GM19239 (cell line): ENCODE measurements around the gene LDB2.
"Not testable (repeated sequence)": the region's sequence is repeated elsewhere in the genome, so short reads cannot be mapped to it uniquely, and the experiment has no call there.

Source experiments
- DNase-seq: peaks from one replicate; pipeline ENCODE4 v3.0.0; 2011; ENCODE audit warnings: low spot score; ENCODE audit not compliant: insufficient read length
- FAIRE-seq: peaks from 2 replicates; lab custom pipeline; 2011; peaks lifted over from hg19 to GRCh38; lab: Jason Lieb, UNC

Gene LDB2

DNA sequence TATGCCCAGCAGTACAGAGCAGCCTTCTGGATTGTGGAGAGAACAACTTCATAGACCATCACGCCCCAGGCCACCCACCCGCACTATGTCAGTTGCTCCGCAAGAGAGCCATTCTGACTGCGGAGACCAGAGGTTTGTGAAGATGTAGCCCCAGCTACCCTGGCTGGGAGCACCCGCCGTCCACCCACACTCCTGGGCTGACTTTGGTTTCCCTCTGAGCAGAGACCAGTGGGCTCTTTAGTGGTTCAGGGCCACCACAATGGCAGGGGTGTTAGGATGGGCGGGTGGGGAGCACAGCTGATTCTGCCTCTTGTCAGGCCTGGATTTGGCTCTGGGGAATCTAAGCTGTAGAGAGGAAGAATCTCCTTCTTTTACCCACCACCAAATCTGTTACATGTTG, 313.4 kb downstream of the LDB2 start:
- DNase-seq, result no peak
- FAIRE-seq, result no peak

DNA sequence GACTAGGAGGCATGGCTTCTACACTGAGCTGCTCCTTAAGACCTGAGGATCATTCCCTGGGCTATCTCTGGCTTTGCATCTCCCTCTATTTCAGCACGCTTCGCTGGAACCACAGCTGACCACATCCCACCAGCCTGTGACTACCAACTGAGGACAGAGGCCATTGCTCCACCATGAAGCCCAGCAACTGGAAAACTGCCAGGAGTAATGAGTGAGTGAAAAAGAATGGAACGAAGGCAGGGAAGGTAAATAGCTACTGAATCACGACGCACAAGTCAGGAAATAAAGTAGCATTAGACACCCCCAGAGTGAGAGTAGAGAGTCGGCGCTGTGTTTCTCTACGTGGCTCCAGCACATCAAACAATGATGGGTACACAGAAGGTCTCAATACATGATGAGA, 314.7 kb downstream of the LDB2 start:
- no peak for DNase-seq
- FAIRE-seq, result no peak

DNA sequence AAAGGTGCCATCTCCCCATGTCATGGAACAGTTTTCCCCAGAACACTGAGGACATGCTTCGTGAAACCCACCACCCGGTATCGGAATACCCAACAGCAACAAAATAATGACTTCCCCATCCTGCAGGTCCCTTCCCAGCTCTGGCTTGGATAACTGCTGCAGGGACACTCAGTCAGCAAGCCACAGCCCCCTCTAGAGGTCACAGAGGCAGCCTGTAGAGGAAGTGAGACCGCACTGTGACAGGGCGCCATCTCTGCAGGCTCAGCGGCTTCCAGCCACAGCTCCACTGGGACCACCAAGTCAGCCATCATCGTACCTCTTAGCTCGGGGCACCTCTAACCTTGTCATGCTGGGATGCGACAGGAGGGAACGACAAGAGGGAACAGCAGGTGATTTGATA, 315.9 kb downstream of the LDB2 start:
- no peak for FAIRE-seq
- no peak for DNase-seq

DNA sequence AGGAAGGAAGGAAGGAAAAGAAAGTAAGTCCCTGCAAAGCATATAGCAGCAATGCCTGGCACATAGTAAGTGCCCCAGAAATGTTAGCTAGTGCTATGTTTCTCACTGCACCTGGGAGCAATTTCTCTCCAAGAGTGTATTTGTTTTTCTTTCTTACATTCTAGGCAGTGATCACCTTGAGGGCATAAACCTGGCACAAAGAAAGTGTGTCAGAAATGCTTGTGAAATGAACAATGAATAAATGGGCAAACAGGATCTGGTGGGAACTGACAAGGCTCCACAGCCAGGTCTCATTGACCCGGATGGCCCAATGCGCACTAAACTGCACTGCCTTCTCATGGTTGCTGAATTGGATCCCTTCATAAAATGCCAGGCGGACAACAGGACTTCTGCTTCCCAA, 316.4 kb downstream of the LDB2 start:
- DNase-seq, result no peak

DNA sequence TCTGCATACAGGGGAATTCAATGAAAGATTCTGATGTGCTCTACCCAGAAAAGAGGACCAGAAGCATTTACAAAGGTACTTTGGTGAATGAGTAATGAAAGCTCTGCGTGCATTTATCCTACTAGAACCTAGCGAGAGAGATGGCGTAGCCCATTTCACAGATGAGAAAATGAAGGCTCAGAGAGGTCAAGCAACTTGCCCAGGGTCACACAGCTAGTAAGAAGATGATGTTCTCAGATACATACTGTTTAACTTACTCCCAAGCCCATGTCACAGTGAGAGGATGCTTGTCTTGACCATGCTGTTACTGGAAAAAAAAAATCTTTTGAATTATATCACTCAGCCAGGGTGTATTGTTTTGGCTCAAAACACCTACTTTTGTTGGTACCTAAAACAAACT, 317.3 kb downstream of the LDB2 start:
- DNase-seq, result no peak
- no peak for FAIRE-seq

More for the DNA sequence above, 316.4 kb downstream of the LDB2 start:
- FAIRE-seq, result no peak

DNA sequence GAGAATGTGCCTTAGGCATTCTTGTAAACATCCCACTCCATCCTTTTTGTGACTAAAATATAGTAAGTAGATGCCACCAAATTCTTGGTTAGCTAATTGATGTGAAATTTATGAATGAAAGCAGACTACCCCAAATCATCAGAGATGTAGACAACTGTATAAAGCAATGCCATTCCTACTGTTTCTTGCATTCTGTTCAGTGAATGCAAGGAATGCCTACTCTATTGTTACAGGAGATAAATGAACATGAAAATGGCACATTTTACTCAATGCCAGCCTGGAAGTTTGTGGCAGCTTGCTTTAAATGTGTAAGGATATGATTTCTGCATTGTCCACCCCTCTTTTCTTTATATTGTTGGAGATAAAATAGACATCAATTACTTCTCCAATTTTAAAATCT, 317.9 kb downstream of the LDB2 start:
- FAIRE-seq (no peak), DNase-seq (no peak)

DNA sequence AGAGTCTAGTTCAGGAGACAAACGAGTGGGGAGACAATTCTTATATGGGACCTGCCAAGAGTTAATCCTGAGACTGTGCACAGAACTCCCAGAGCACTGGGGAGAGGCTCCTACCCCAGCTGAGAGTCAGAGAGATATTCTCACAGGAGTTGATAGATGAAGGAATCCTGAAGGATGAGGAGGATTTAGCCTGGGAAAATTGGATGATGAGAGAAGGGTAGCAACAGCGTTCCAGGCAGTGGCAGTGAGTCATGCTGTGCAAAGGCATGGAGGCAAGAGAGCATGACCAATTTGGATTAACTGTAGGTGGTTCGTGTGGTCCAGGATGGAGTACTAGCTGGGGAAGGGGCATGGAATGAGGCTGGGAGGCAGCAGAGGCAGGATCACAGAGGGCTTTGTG, 318.6 kb downstream of the LDB2 start:
- no peak for FAIRE-seq
- no peak for DNase-seq

DNA sequence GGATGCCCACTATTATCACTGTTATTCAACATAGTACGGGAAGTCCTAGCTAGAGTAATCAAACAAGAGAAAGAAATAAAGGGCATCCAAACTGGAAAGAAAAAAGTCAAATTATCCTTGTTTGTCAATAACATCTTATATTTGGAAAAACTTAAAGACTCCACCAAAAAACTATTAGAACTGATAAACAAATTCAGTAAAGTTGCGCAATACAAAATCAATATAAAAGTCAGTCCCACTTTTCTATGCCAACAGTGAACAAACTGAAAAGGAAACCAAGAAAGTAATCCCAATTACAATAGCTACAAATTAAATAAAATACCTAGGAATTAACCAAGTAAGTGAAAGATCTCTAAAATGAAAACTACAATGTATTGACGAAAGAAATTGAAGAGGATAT, 321.3 kb downstream of the LDB2 start:
- no peak for DNase-seq
- FAIRE-seq, result no peak

DNA sequence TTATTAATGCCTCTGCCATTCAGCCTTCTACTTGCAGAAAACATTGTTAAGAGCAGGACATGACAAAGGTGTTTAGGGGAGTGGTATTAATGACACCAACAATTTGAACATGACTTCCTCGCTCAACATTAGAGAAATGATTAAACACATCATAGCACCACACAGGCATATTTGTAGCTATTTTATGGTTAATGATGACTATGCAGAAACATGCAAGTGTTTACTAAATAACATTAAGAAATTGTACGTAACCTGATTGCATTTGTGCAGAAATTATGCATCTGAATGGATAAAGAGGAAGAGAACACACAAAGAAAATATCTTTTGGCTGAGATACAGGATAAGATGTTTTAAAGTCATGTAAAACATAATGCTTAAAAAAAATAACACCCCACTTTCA, 323.5 kb downstream of the LDB2 start:
- DNase-seq (no peak), FAIRE-seq (no peak)

DNA sequence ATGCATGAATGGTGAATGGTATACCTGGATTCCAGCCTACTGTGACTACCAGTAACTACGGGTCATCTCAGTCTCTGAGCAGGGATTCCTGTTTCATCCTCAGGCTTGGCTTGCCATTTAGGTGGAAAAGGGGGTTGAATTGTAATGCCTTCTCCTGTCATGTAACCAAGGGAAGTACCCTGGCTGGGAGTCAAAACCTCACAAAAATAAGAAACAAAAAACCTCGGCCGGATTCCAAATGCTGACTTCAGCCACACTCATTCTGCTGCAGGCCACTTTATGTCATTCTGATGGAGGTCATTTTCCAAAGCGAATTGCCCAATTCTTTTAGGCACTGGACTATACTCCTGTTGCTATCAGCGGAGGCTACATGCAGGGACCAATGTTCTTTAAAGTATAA, 324.7 kb downstream of the LDB2 start:
- DNase-seq, result no peak
- no peak for FAIRE-seq

DNA sequence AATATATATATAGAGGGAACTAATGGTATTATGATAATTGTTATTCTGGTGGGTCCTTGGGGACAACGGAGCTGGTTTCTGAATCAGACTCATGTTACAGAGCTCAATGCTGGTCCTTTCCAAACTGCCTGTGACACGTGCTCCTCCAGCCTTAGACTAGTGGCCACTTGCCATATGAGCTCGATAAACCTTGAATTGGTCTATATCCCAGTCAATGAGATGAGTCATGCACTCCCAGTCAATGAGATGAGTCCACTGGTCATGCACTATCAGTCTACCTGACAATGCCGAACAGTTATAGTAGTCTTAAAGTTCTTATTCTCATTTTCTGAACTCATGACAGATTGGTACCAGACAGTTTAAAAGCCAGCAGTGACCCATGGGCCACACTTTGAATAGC, 325.2 kb downstream of the LDB2 start:
- DNase-seq (no peak), FAIRE-seq (no peak)

DNA sequence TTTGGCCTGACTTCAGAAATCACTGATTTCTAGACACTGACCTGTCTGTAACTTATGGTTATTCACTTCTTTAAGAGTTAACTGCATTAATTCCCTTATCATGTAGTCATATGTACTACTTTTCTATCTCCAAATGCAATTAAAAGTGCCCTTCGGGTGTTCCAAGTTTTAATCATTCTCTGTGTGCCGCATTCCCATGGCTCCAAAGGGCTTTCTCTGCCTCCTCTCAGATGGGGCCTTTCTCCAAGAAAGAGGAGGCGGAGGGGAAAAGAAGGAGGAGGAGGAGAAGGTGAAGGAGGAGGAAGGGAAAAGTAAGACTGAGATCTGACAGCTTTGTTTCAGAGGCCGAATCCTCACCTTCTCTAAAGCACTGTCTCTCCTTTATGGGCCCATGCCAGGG, 325.8 kb downstream of the LDB2 start:
- FAIRE-seq (no peak), DNase-seq (no peak)

DNA sequence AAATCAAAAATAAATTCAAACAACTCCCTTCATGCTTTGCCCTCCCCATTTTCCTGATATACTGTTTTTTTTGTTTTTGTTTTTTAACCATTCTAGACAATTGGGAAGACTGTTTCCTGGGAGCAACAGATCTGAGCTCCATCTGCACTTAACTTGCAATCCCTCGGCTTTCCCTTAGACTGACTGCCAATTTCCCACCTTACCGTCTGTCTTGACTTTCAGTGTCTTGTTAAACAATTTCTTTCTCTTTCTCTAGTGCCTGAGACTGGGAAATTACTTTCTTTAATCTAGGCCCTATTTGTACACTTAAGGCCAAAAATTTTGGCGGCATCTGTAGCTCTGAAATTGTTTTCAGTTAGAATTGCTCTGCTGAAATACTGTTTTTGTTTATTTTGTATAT, 326.3 kb downstream of the LDB2 start:
- FAIRE-seq (no peak), DNase-seq (no peak)

DNA sequence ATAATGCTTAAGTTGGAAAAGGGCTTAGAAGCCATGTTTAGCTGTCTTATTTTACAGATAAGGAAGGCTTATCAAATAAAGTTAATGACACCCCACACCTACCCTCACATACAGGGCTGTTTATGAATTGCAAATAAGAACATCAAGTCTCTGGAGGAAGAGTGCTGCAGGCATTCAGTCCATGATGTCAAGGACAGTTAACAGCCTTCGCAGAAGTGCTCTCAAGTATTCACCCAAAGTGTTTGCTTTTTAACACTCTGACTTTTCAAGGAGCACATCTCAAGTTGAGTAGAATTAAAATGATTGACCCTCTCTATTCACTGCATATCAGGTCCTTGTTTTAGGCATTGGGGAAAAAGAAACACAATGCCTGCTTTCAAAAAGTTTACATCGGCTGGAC, 328.7 kb downstream of the LDB2 start:
- FAIRE-seq (no peak), DNase-seq (no peak)

DNA sequence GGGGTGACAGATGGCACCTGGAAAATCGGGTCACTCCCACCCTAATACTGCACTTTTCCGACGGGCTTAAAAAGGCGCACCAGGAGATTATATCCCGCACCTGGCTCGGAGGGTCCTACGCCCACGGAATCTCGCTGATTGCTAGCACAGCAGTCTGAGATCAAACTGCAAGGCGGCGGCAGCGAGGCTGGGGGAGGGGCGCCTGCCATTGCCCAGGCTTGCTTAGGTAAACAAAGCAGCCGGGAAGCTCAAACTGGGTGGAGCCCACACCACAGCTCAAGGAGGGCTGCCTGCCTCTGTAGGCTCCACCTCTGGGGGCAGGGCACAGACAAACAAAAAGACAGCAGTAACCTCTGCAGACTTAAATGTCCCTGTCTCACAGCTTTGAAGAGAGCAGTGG, 341.1 kb downstream of the LDB2 start:
- not testable (repeated sequence) for DNase-seq

DNA sequence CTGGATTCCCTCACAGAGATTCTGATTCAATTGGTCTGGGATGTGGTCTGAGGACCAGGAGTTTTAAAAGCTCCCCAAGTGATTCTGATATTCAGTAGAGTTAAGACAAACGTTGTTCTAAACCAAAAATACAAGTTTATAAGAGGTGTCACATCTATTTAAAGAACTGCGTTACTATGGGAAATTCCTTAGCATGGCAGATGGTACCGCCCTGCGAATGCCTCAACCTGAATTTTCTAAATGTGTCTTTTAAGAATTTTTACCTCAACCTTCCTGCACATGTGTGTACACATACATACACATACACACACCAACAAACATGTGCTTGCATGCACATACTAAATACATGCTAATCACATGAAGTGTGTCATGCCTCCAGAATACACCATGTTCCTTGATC, 343.3 kb downstream of the LDB2 start:
- no peak for FAIRE-seq

More for the DNA sequence above, 341.1 kb downstream of the LDB2 start:
- not testable (repeated sequence) for FAIRE-seq

DNA sequence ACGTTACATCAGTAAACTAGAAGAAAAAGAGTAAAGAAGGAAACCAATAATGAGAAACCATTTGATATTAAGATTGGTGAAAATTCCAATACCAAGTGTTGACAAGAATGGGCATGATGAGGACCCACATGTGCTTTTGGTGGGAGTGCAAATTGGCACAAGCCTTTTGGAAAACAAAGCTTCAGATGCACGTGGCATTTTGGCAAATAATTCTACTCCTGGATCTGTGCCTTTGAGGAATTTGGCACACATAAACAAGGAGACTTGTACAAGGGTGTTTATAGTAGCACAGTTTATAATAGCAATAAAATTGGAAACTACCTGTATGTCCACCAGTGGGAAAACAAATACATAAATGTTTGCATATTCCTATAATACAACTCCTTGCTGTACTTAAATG, 347.9 kb downstream of the LDB2 start:
- FAIRE-seq (no peak), DNase-seq (no peak)

More for the DNA sequence above, 343.3 kb downstream of the LDB2 start:
- DNase-seq, result no peak

DNA sequence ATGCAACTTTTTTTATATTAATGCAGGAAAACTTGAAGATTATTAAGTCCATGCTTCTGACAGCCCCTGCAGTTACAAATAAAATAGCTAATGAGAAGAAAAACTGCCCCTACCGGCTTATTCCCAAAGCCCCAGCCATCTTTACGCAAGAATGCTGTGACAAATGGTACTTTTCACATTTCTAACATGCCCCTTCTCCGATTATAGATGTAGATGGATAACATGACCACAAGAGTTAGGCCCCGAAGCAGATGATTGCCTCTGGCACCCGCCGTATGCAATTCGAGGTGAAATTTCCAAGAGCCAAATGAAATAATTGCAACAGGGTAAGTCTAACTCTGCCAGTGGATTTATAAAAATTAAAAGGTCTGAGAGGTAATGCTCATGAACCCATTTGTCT, 352.8 kb downstream of the LDB2 start:
- DNase-seq (no peak), FAIRE-seq (no peak)

DNA sequence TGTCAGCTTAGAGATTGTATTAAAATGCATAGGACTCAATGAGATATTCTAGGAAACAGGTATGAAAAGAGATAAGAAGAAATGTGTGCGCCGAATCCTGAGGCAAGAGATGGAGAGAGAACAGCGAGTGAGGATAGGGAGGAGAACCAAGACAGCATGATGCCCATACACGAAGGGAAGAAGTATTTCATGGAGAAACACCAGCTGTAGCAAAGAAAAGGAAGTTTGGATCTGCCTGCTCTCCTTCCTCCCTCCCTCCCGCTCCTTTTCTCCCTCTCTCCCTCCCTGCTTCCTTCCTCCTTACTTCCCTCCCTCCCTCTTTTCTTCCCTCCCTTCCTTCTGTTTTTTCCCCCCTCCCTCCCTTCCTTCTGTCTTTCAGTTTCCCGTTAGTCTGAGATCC, 353.6 kb downstream of the LDB2 start:
- FAIRE-seq (no peak), DNase-seq (no peak)

DNA sequence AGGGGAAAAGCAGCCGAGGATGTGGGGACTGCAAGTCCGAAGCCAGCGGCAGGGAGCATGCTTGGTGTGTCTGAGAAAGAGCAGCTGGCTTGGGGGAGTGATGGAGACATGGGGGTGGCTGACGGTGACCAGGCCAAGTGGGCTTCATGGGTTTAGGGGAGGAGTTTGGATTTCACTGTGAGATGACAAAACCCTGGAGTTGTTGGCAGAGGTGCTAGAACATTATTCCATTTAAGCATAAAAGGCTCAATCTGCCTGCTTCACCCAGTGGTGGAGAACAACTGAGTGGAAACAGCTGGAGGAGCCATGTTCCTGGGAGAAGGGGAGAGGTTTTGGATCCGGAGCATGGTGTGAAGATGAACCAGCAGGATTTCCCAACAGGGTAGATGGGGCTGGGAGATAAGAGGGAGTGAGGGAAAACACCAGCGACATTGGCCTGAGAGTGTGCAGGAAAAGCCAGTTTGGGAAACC, 354.2 kb downstream of the LDB2 start:
- DNase-seq, result no peak
- no peak for FAIRE-seq

DNA sequence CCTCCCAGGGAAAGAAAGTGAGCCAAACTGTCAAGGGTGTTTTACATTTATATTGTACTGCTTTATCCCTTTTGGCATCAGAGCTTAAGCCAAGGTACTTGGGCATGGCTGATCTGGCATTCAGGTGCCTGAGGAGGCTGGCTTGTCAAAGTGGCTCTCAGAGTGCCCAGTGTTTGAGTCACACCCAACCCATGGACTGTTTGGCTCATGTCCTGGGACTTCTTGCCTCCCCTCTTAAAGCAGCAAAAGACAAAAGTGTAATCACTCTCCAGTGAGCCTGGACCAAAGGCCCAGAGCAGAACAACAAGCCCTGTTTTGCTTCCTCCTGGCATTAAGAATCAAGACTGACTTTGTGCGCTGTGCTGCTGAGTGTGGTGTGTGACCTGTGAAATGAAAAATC, 360.5 kb downstream of the LDB2 start:
- DNase-seq, result no peak
- FAIRE-seq, result no peak

DNA sequence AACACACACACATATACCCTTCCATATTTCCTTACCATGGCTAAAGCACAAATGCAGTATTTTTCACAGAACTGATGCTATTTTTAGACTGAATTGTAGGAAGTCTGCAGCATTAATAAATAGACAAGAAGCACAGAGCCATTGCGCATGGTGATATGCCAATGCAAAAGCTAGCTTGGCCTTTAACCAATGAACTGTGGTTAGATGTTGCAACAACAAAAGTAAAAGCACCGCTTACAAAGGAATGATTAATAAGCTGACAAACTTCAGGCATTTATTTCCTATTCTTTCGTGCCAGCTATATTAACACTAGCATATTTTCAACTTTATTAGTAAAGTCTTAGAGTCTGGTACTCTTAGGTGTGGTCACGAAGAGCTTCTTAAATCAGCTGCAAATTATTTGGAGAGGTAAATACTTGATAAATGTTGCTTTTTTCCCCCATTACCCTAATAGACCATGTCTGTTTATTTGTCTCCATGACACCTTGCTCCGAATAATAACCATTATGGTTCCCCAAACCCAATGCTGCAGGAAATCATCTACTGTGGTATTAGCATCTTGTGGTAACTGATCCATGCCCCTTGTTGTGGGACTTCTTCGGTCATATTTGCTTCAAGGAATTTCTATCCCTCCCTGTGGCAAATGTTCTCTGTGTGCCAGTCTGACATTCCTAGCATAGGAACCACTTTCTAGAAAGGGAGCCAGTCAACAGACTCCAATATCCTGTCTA, 366.0 kb downstream of the LDB2 start:
- DNase-seq, result no peak
- no peak for FAIRE-seq
